CD4-positive, alpha-beta T cell (primary cell): ENCODE results near the gene SH3RF3. TPM values are rescaled to one million over a fixed set of nuclear protein-coding genes. Genes with fewer than 3 reads are reported as not detected.
A peak's percentile ranks its signal among the peaks of the same experiment; 100 is the strongest.

Experiments used
- ATAC-seq: fragments of 200-7000 bp; cut with Tn5 transposase; one replicate; pipeline ENCODE4 v1.10.0; 2022; ENCODE audit warnings: mild to moderate bottlenecking; ENCODE audit not compliant: poor library complexity
- CTCF ChIA-PET: fragments of 350-600 bp; sonication (Branson Sonifier 250); formaldehyde crosslinking; loops from one replicate; lab custom pipeline; 2021; ENCODE audit warnings: antibody characterized with exemption, inconsistent platforms; lab: Charles Lee
- POLR2A ChIA-PET: fragments of 350-600 bp; sonication (Branson Sonifier 250); formaldehyde crosslinking; loops from one replicate; lab custom pipeline; 2021; ENCODE audit warnings: antibody characterized with exemption, inconsistent platforms; lab: Charles Lee
- DNase-seq, 14 experiments: peaks; one replicate each; pipeline ENCODE4 v3.0.0-alpha.2; 2013 to 2020; ENCODE audit warnings: mixed read lengths in 2 of 14
- H3K27ac ChIP-seq, 2 donors: one replicate each; pipeline versions ENCODE4 v1.5.1 to v1.7.0; 2013; ENCODE audit warnings: low read length in 2 of 2, low read depth in 1 of 2, mild to moderate bottlenecking in 1 of 2
- H3K27me3 ChIP-seq, 2 experiments: 1 replicate in 1 of 2; 2 replicates in 1 of 2; pipeline versions ENCODE4 v1.6.1 to v1.7.0; 2013; ENCODE audit warnings: low read length in 2 of 2, control low read depth in 1 of 2, mild to moderate bottlenecking in 1 of 2, moderate library complexity in 1 of 2; ENCODE audit not compliant: insufficient read depth in 2 of 2, control insufficient read depth in 1 of 2
- H3K36me3 ChIP-seq: one replicate; pipeline ENCODE4 v1.6.1; 2013; ENCODE audit warnings: low read length, control low read depth; ENCODE audit not compliant: insufficient read depth
- H3K4me1 ChIP-seq: one replicate; pipeline ENCODE4 v1.6.1; 2013; ENCODE audit warnings: low read length, control low read depth; ENCODE audit not compliant: insufficient read depth
- H3K4me3 ChIP-seq: one replicate; pipeline ENCODE4 v1.5.1; 2013; ENCODE audit warnings: mild to moderate bottlenecking, low read length, moderate library complexity
- H3K9me3 ChIP-seq, 2 experiments: 1 replicate in 1 of 2; 2 replicates in 1 of 2; pipeline versions ENCODE4 v1.6.1 to v1.7.0; 2013; ENCODE audit warnings: low read length in 2 of 2, mild to moderate bottlenecking in 2 of 2, control low read depth in 1 of 2, moderate library complexity in 1 of 2; ENCODE audit not compliant: control insufficient read depth in 1 of 2, insufficient read depth in 1 of 2
- H3K27ac Mint-ChIP-seq: one replicate; pipeline ENCODE4 v1.8.0; 2020; ENCODE audit warnings: mixed read lengths
- H3K27me3 Mint-ChIP-seq: one replicate; pipeline ENCODE4 v1.8.0; 2021; ENCODE audit warnings: mixed read lengths
- H3K36me3 Mint-ChIP-seq: one replicate; pipeline ENCODE4 v1.8.0; 2021; ENCODE audit warnings: low read depth, mixed read lengths
- H3K4me1 Mint-ChIP-seq: one replicate; pipeline ENCODE4 v1.8.0; 2021; ENCODE audit warnings: low read depth, mixed read lengths
- H3K4me3 Mint-ChIP-seq: one replicate; pipeline ENCODE4 v1.8.0; 2020; ENCODE audit warnings: mild to moderate bottlenecking, mixed read lengths
- H3K9me3 Mint-ChIP-seq: one replicate; pipeline ENCODE4 v1.8.0; 2020; ENCODE audit warnings: mixed read lengths
- CTCF ChIP-seq: fragments of 200-600 bp; IDR thresholded peaks from one replicate; pipeline ENCODE4 v1.8.0; 2022; ENCODE audit warnings: antibody characterized with exemption, mild to moderate bottlenecking
- intact Hi-C, 2 experiments: fragments of 100-400 bp; cut with DNase I in 1 of 2; cut with micrococcal nuclease in 1 of 2; formaldehyde crosslinking; loops; one replicate each; pipeline versions ENCODE4 v1.15.1 to v1.9.0; 2023 to 2025; cut with DNase I, micrococcal nuclease
- total RNA-seq, 174 experiments: library from RNA in 2 of 174; stranded (reverse) in 2 of 174; gene quantifications; one replicate each; pipeline ENCODE4 v1.2.3 and lab custom pipeline; 2021 to 2026

Gene SH3RF3
- total RNA-seq, 2 experiments from 2014 or later, result 5.2 to 5.9 TPM

- Histone ChIP-seq H3K4me3 (no peak overlapping the region), H3K36me3 (no peaks in the 10 kb centered on the region), H3K4me1 (no peaks in the 10 kb centered on the region), H3K27me3 (no peaks in the 10 kb centered on the region), H3K27ac (no peak overlapping the region), H3K9me3 (no peaks in the 10 kb centered on the region)
- no peaks in the 10 kb centered on the region for H3K9me3 Mint-ChIP-seq
- H3K27me3 Mint-ChIP-seq, result no peaks in the 10 kb centered on the region
- no peak overlapping the region for H3K27ac Mint-ChIP-seq
- TF ChIP-seq CTCF, result no peak
- ChIA-PET POLR2A (no interaction called here), CTCF (no interaction called here)
- DNase-seq (peak in 1 of 14 experiments; percentile 25), ATAC-seq (no peak)
- no peaks in the 10 kb centered on the region for H3K4me1 Mint-ChIP-seq
- intact Hi-C loops, result no loop called here
- H3K36me3 Mint-ChIP-seq, result no peaks in the 10 kb centered on the region
- H3K4me3 Mint-ChIP-seq, result no peak overlapping the region
These were observed 394.1 kb downstream of the SH3RF3 start for GRCh38 chr2:109523121-109523520.

GRCh38 chr2:109523536-109524361, 394.7 kb downstream of the SH3RF3 start:
- intact Hi-C loops, result no loop called here
- Histone ChIP-seq H3K27ac (no peak overlapping the region), H3K36me3 (no peaks in the 10 kb centered on the region), H3K4me3 (no peak overlapping the region), H3K27me3 (no peaks in the 10 kb centered on the region), H3K4me1 (no peaks in the 10 kb centered on the region), H3K9me3 (no peaks in the 10 kb centered on the region)
- Mint-ChIP-seq H3K27ac (no peak overlapping the region), H3K36me3 (no peaks in the 10 kb centered on the region), H3K4me1 (no peaks in the 10 kb centered on the region), H3K9me3 (no peaks in the 10 kb centered on the region), H3K27me3 (peaks cover 3% of the 10 kb centered on the region), H3K4me3 (no peak overlapping the region)
- ChIA-PET CTCF (no interaction called here), POLR2A (no interaction called here)
- ATAC-seq (no peak), DNase-seq (peak in 1 of 14 experiments; percentile 24)
- no peak for TF ChIP-seq CTCF

- POLR2A ChIA-PET, result no interaction called here
- no peak overlapping the region for H3K27ac Mint-ChIP-seq
- no peaks in the 10 kb centered on the region for H3K4me1 Mint-ChIP-seq
- ATAC-seq (no peak), DNase-seq (no peak)
- Histone ChIP-seq H3K4me1 (no peaks in the 10 kb centered on the region), H3K27me3 (no peaks in the 10 kb centered on the region), H3K4me3 (no peak overlapping the region), H3K27ac (no peak overlapping the region), H3K9me3 (no peaks in the 10 kb centered on the region), H3K36me3 (no peaks in the 10 kb centered on the region)
- TF ChIP-seq CTCF, result no peak
- CTCF ChIA-PET, result no interaction called here
- no peaks in the 10 kb centered on the region for H3K9me3 Mint-ChIP-seq
- H3K4me3 Mint-ChIP-seq, result no peak overlapping the region
- no peaks in the 10 kb centered on the region for H3K36me3 Mint-ChIP-seq
- H3K27me3 Mint-ChIP-seq, result peaks cover 8% of the 10 kb centered on the region
- intact Hi-C loops, result no loop called here
These were observed 396.8 kb downstream of the SH3RF3 start for GRCh38 chr2:109525836-109526235.
